NAMALWA (cell line): ENCODE results near the gene MAP7.
"Not testable (repeated sequence)": the region's sequence is repeated elsewhere in the genome, so short reads cannot be mapped to it uniquely, and the experiment has no call there.

ENCODE experiments used
- DNase-seq: peaks from one replicate; pipeline ENCODE4 v3.0.0-alpha.2; 2015; ENCODE audit warnings: low spot score

Gene MAP7

DNA sequence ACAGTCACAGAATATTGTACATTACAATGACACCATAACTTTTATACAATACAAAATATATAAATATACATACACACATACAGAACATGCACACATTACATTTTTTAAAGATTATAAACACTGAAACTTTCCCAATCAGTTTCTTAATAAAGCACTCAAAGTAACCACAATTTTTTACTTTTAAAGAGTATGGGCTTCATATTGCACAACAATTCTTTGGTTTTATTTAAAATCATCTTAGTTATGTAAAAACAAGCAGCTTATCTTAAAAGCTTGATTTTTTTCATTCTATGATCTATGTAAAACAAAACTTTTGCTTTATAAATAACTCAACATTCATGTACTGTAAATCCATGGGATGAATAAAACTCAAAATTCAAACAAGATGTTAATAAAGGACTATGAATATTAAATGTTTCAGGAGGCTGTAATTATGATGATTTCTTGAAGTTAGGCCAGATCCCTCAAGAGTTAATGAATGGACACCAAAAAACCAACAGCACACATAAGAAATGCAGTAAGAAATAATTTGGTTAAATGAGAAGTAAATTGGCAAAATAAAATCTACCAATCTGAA is 167.5 kb downstream of the MAP7 start:
- DNase-seq, result no peak

- DNase-seq, result no peak
These were observed 171.3 kb downstream of the MAP7 start for GRCh38 chr6:136378888-136379287.

DNA sequence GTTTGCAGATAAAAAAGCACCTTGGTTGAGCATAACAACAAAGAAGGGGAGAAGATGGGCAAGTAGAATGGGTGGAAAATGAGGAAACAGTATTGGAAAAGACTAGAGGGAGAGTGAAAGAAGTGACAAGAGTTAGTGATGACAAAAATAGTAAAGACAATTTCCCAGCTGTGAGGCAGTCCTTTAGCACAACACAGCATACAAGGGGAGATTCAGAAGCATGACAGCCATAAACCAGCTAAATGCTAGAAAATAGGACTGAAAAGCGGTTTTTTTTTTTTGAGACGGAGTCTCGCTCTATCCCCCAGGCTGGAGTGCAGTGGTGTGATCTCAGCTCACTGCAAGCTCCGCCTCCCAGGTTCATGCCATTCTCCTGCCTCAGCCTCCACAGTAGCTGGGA is 174.4 kb downstream of the MAP7 start:
- DNase-seq, result not testable (repeated sequence)

GRCh38 chr6:136371959-136372358 is 178.3 kb downstream of the MAP7 start:
- no peak for DNase-seq

- DNase-seq, result no peak
These were observed 179.1 kb downstream of the MAP7 start for GRCh38 chr6:136370988-136371728.

DNA sequence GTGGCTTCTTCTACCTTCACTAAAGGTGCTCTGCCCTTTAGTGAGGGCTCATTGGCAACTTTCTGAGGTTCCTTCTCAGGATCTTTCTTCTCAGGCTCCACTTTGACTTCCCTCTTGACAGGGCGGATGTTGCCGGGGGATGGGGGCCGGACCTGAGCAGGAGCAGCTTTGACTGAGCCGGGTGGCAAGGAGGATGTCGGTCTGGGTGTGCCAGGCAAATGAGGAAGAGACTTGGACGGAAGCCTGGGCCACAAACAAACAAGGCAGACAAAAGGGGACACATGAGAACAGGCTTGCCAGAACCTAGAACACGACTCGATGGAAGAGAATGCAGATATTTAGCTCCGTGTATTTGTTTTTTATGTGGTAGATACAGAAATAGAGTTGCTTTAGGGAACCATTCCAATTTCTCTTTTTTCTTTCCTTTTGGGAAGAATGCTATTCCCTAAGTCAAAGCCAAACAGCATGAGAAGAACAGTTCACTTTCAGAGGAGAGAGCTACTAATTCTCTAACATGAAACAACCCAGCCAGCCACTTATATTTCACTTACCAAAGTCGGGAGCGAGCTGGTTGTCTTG is 184.4 kb downstream of the MAP7 start:
- DNase-seq, result peak; percentile 3

DNA sequence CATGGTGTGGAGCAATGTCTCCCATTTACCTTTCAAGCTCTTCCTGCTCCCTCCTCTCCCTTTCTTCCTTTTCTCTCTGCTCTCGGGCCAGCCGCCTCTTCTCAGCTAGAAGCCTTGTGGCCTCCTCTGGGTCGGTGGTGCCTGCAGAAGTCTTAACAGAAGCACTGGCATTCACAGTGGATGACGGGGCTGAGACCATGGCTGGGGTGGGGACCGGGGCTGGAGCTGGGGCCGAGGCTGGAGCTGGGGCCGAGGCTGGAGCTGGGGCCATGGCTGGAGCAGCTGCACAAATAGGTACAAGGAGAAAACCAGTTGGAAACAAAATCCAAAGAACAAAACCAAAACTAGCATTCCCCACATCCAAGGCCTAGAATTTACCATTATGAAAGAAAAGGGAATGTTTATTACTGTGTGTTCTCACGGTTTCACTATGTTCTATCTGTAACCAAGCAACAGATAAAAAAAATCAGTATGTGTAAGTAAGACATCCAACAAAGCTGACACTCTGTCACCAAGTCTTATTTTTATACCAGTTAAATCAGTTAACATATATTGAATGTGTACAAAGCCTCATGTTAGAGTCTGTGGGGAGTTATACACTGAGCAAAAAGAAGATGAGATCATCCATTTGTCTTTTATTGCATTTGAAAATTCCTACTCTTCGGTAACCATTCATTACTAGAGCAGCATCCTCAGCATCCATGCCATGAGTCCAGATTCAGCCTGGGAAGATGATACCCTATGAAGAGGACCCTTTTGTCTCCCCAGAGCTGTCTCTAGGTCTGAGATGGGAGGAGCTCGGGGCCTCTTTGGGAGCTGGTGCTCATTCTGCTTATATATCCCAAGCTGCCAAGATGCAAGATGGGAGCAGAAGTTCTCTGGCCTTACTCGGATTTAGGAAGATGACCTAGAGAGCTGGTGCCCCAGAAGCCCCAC is 187.5 kb downstream of the MAP7 start:
- DNase-seq, result no peak

DNA sequence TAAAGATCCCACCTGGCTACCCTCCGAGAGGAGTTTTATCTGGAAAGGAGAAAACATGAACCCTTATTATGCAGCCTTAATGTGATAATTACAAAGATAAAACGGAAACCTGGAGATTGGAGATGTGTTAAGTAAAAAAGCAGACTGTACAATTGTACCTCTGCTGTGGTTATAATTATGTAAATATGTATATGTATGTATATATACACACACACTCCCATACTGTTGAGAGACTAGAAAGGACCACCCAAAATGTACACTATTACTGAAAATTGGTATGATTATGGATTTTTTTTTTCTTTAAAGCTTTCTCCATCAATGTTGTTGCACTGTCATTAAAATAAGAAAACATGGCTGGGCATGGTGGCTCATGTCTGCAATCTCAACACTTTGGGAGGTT is 188.4 kb downstream of the MAP7 start:
- no peak for DNase-seq

DNA sequence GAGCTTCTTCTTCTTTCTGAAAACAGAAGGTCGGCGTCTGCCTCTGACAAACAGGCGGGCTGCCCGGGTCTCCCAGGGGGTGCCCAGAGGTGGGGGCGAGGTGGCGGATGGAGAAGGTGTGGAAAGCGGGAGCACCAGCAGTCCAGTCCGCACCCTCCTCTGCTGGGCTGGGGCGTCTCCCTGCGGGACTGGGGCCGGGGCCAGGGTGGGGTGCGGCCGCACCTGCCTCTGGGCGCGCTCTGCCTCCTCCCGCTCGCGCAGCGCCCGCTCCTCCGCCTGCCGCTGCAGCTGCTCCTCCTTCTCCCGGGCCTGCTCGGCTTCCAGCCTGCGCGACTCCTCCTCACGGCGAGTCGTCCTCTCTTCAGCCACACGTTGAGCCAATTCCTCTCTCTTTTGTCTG is 189.4 kb downstream of the MAP7 start:
- no peak for DNase-seq

- DNase-seq, result no peak
These were observed 190.4 kb downstream of the MAP7 start for GRCh38 chr6:136359851-136360250.

- DNase-seq, result no peak
These were observed 198.6 kb downstream of the MAP7 start for GRCh38 chr6:136351518-136352110.

DNA sequence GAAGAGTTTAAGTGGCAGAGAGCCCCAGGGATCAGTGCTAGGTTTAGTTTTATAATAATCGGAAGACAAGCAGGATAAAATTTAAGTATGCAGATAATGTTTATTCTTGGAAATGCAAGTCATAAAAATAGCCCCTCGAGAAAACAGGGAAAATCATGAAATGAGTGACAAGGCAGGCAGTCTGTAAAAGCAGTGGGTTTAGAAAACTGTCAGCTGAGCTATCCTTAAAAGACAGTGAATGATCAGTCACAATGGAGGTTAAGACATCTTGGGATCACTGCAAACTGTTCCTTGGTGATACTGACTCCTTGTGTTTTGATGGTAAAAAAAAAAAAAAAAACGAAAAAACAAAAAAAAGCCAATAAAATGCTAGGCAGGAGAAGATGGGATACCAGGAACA is 199.3 kb downstream of the MAP7 start:
- DNase-seq, result no peak

- no peak for DNase-seq
These were observed 202.4 kb downstream of the MAP7 start for GRCh38 chr6:136347847-136348246.

- no peak for DNase-seq
These were observed 205.1 kb downstream of the MAP7 start for GRCh38 chr6:136345145-136345544.

DNA sequence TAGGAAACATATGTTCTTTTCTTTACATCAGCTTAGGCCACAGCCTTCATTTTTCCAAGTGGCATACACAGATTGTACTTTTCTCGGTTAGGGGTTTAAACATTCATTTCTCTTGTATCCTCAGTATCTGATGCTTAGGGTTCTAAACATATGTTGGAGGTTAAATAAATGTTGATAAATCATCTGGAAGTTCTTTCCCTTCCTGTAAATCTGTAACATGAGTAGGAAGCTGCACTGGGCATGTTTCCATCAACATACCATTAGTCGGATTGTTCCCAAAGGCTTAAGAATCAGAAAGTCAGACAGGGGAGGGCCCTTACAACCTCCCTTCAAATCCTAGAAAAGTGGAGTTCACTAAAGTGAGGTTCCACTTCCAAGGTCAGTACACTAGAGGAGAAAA is 205.8 kb downstream of the MAP7 start:
- DNase-seq, result no peak

GRCh38 chr6:136343700-136344099 is 206.5 kb downstream of the MAP7 start:
- no peak for DNase-seq

- DNase-seq, result no peak
These were observed 206.9 kb downstream of the MAP7 start for GRCh38 chr6:136343275-136343674.

DNA sequence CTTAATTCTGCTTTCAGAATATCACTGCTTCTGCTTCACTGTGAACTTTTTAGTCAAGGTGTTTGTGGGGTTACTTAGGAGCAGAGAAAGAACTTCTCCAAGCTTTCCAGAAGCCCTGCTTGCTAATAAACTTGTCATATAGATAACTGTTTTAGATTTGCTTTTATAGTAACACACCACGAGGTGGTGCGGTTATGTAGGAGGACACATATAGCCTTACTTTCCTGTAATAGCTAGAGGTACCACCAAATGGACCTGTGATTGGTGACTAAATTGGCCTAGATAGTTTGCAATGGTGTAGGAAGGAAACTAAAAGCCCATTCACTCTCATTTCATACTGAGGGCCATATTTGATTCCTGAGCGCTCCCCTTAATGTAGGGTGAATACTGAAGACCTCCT is 208.3 kb downstream of the MAP7 start:
- peak; percentile 25 for DNase-seq

GRCh38 chr6:136341367-136341766 is 208.9 kb downstream of the MAP7 start:
- DNase-seq, result no peak

DNA sequence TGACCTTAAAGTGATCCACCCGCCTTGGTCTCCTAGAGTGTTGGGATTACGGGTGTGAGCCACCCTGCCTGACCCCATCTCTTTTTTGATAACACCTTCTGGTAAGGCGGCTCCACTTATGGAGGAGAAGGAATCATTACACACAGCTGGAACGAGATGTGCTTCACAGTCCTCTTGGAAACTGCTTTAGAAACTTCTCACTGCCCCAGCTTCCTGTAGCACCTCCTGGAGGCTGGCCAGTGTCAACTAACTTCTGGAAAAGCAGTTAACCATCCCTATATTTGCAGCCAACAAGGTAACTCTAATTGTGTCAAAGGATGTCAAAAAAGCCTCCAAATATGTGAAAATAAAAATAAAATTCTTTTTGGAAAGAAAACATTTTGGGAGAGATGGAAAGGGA is 211.7 kb downstream of the MAP7 start:
- DNase-seq, result no peak

DNA sequence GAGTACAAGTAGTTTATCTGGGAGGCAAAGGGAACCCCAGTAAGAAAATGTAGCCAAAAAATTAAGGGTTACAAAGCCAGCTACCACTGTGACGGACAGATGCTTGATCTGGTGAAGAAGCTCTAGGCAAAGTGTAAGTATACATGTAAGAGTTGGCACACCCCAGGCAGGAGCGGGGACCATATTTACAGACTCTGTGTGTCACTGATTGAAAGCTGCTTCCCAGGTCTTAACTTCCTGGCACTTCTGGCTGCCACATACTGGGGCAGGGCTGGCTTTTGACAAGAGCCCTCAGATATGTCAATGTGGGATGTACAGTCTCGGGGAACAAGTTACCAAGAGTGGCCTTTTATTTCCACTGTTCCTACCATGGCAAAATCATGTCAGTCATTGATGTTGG is 212.6 kb downstream of the MAP7 start:
- DNase-seq, result no peak

GRCh38 chr6:136337121-136337520 is 213.1 kb downstream of the MAP7 start:
- DNase-seq, result no peak
